Pulmonary artery endothelial cell (primary cell): ENCODE results near the gene TRPM3. TPM values are rescaled to one million over a fixed set of nuclear protein-coding genes. Genes with fewer than 3 reads are reported as not detected.

ENCODE experiments used
- DNase-seq: peaks from one replicate; pipeline ENCODE4 v3.0.0-alpha.2; 2011; ENCODE audit warnings: low read depth, low spot score
- total RNA-seq: library from RNA; depleted of rRNA; stranded (reverse); fragments of >200 nt; gene quantifications from 2 replicates; pipeline ENCODE4 v1.2.3, GENCODE V29; 2014

Gene TRPM3
- total RNA-seq, 1 donor from 2014 or later: 2.9 TPM

DNA sequence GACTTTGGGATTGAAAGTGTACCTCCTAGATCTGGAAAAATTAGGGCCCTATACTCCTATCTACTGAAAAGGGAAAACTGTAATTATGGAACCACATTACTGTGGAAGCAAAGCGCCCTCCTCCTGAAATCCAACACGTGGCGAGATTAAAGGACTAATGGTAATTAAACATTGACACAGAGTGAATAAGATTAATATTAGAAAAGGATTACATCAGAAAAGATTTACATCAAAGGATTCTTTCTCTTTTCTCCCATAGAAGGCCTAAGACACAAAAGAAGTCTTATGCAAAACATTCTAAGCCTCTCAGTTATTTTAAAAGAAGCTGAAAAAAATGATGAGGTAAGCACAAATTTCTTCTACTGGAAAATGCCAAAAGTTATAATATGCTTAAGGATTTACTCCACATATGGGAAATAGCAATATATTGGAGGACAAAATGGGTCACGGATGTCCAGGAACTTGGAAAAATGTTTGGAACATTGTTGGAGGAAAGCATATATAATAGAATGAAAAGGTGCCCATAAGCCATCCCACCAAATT lies 227.8 kb downstream of the TRPM3 start:
- DNase-seq: no peak

DNA sequence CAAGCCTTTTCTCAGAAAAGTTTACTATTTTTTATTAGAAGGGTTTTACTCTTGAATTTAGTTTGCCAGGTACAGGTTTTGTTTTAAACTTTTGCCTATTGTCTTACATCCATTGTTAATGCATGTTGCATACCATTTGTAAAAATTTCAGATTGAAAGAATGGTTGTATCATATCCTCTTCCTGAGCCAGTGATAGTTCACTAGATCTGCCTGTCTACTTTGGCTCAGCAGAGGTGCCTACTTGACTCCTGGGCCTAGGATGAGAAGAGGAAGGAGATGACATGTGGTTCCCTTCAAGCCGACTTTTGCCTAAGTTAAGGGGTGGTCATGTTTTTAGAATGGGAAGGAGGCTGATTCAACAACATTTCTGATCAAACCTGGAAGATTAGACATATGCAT lies 232.9 kb downstream of the TRPM3 start:
- no peak for DNase-seq

DNA sequence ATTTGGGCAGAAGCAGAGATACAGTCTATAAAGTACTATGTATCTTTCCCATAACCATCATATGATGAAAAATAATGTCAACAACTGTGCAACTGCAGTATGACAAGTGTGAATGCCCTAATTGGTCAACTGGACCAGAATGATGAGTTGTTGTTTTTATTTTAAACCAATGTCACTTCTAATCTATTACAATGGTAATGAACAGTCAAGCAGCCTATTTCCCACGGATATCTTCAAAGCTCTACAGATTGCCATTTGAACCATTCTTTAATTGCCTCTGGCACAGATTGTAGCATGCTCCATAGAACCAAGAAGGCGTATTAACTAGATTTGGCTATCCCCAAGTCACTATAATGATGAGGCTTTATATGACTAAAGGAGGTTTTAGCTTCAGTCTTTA lies 233.6 kb downstream of the TRPM3 start:
- DNase-seq: no peak

DNA sequence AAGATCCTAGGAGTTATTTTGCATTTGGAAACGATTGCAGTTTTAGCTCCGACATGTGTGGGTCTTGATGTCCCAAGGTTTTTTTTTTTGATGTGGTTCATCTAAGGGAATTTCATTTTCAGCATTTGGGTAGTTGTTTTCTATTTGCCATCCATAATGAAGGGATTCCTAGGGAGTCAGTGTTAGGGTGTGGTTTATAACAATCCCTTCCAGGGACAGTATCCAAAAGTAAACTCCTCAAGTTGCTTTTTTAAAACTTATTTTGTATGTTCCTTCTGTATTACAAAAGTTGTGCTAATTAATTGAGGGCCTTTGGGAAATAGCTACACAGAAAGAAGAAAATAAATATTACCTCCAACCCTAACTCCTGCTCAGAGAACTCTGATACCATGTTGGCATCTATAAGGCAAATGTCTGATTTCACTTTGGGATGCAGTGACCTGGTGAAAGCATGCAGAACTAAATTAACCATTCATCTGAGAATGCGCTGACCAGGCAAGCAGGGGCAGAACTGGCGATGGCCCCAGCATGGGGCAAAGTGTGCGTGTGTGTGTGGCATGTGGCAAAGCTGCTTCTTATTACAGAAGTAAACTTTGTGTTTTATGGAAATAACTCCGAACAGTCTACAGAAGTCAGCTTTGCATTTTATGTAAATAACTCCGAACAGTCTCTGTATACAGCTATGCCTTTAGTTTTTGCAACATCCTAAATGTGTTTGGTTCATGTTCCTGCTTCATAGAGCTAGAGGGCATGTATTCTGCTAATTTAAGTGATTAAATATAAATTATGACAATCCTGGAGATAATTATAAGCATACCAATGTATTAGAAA lies 237.2 kb downstream of the TRPM3 start:
- no peak for DNase-seq

DNA sequence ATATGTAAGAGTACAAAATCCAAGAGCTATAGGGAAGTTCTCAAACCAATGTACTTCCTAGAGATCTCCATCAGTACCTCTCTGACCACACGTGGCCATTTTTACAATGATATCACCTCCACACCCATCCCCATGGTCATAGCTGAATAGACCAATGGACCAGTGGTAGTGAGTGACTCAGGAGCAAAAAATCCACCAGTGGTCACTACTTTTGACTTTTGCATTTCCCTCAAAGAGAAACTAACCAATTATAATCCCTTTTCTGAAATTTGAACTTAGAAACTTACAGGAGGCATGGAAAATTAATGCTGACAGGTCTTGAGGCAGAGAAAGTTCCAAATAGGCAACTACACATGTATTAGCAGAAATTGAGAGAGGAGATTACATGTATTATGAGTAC lies 238.4 kb downstream of the TRPM3 start:
- no peak for DNase-seq

DNA sequence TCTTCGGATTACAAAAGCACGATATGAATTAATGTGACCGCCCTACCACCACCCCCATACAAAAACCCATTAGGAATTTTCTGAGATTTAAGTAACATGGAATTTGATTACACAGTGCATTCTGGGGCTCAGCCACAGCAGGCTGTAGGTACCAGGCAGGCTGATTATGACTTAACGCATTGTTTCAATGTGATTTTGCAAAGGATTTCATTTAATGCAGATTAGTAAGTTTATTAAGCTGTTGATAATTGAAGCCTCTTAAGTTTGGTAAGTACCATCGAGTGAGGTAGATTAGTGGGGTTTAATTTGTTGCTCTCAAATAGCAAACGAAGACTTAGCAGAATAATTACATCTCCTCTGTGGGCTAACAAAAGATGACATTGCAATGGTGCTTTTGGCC lies 240.1 kb downstream of the TRPM3 start:
- DNase-seq: no peak

DNA sequence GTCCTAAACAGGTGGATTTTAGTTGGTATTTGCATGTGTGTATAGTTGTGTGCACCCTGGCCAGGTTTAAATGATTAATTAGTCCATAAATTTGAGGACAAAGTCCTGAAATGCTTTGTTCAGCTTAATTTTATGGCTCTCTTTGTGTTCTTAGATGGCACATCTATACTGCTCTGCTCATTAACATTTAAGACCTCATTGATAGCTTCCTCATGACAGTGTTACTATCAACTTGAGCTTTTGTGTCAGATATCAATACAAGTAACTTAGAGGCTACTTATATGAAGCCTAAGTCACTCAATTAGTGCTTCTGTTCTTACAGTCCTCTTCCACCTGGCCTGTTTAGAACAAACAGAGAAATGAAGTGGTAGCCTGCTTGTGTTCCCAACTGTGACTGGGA lies 240.9 kb downstream of the TRPM3 start:
- no peak for DNase-seq

DNA sequence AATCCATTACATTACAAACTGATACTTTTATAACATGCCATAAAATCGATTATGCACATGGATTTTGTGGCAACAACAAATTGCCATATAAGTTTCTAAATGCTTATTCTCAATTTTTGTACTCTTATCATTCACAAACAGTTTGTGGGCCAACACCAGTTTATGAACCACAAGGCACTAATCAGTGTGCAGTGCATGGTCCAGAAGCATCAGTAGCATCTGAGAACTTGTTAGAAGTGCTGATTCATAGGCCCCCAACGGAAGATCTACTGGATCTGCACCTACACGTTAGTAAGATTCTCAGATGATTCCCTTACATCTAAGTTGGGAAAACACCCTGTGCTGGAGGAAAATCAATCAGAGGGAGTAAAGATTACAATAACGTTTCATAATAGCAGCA lies 242.8 kb downstream of the TRPM3 start:
- no peak for DNase-seq

DNA sequence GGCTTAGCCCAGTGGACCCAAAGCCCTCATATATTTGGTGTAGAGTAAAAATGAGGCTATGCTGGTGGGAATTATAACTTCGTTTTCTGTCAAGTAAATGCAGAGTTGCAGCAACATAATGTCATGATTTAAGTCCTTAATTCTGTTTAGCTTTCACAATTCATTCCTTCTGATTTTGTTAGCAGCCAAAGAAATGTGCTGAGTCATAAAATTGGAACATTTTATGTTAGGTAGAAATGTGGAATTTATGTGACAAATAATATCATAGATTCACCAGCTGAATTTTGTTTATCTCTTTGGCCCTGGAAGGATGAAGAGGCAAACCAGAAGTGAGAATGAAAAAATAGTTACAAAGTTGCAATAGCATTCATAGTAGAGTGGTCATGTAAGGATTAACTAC lies 247.0 kb downstream of the TRPM3 start:
- DNase-seq: no peak

DNA sequence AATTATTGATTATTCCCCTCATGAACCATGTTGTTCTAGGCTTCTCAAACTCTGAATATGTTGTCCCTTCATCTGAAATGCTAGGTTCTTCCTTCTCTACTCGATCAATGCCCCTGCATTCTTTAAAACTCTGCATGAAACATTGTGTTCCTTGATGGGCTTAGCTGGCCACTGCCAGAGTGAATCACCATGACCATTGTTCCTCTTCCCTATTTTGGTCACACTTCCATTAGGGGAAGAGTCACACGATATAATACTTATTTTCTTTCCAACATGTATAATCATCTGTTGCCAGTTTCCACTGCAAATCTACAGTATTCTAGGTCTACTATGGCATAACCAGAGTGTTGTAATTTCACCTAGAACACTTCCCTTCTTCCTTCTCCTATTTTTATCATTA lies 247.9 kb downstream of the TRPM3 start:
- no peak for DNase-seq

DNA sequence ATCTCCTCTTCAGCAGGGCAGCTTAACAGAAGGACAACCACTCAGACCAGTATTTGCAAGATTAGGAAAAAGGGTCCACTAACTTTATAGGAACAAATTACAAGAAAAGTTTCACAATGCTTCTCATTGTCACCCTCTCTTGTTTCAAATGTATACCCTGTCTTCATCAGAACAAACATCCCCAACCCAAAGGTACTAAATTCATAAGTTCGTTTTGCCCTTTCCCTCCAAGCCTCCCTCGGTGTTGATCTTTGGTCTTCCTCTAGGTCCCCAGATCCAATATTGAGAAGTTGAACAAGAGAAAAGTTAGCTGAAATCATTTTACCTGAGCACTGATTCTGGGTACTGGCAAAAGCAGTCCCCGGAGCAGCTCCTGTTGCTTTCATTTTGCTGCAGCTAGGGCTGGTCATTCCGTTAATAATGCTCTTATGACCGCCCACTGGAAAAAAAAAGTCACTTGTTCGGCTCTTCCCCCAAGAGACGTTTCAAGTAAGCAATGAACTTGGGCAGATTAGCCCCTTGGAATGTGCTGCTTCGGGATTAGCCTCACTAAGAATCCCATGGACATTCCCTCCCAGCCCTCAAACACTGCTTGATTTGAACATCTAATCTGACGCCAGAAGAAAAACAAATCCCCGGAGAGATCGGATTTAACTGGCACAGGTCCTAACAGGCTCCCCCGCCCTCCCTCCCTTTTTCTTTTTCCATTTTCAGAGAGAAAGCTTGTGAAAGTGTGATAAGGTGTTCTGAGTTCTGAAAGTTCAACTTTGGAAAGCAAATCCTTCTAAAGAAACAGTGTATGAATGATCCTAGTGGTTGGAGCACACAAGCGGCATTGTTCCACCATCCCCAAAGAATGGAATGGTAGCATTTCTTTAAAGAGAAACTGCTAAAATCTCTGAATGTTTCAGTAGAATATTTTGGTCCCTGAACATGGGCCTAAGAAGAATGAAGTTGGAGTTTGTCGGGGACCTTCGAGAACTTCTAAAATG lies 252.5 kb downstream of the TRPM3 start:
- peak; percentile 45 for DNase-seq

DNA sequence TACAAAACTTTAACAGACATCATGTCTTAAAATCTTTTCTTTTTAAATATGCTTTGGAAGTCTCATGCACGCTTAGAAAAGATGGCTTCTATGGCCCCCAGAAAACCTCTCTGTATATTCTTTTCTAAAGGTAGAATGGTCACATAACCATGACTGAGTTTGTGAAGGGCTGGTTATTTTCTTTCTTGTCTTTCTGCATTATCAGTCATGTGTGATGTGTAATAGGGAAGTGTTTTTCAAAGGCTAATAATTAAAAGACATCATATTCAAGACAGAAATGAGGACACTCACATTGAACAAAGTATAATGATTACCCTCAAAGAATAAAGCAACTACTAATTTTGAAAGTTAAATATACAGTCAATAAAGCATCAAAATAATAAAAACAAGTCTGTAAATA lies 253.4 kb downstream of the TRPM3 start:
- DNase-seq: no peak

DNA sequence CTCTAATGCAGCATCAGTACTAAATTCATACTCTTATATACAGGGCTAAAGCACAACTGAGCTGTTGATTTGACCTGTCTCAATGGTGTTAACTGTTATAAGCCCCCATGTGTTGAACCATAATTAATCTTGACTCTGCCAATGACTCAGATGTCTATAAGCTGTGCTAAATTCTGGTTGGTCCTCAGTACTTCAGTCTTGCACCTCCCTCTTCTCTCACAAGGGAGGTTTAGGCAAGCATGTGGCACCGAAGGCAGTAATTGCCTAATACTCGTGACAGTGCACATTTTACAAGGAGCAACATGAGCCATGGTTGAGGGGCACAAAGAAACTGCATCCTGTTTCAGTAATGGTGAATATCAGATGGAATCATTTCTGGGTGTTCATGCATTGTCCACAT lies 255.9 kb downstream of the TRPM3 start:
- no peak for DNase-seq

DNA sequence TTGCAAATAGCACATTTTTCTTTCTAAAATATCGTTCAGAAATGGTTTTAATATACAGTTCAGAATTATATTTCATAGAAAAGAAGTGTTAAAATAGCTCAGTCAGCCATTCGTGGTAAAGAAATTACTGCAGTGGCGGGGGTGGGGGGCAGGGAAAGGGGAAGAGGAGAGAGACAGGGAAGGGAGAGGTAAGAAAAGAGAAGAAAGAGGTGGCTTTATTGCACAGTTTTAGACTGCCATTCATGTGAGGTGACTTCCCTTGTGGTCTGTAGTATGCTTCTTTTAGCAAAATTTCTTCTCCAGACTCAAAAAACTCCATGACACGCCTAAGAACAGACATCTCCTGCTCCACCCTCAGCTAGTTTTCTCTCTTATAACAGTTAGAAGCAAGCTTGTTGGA lies 259.6 kb downstream of the TRPM3 start:
- DNase-seq: no peak

DNA sequence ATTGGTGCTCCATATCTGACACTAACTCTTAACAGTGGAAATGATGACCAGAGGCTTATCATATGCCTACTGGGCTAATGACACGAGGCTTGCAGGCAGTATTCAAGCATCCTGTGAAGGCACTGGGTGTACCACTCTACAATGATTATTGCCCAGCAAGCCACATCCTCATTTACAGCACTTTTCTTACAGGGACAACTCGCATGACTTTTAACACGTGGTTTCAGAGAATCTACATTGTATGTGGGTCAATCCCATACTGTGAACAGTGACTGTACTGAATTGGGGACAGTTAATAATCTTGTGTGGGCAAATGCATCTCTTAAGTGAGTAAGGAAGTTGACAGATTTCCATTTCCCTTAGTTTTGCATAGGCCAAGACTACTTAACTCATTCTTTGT lies 260.0 kb downstream of the TRPM3 start:
- DNase-seq: no peak

DNA sequence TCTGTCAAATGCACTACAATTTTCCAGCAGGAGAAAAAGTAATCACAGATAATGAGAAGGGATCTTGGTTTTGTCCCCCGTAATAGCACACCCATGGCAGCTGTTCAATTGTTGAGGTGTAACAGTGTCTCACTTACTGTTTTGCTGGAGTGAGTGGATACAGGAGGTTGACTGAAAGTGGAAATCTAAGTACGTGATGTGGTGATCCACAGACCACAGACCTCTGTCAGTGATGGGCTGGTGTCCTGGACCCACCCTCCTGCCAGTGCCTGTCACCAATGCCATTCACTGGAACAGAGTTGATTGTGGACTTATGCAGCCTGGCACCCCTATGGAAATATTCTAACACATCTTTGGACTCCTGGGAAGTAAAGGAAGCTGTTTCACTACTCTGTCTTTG lies 261.7 kb downstream of the TRPM3 start:
- DNase-seq: no peak

DNA sequence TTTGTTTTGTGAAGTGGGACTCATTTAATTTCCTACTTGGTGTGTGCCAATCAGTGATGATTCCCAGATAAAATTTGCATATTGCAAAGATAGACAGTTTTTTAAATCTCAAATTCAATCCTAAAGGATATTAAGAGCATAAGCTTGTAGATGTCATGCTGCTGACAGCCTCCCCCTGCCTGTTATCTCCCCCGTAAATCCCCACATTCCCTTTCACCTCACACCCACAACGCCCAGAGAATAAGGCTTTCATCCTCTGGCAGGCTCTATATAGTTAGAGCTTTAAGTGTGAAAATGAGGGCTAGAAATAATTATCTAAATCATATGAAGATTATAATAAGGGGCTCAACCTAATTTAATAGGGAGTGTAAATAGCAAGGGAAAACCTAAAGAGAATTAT lies 265.0 kb downstream of the TRPM3 start:
- DNase-seq: no peak

DNA sequence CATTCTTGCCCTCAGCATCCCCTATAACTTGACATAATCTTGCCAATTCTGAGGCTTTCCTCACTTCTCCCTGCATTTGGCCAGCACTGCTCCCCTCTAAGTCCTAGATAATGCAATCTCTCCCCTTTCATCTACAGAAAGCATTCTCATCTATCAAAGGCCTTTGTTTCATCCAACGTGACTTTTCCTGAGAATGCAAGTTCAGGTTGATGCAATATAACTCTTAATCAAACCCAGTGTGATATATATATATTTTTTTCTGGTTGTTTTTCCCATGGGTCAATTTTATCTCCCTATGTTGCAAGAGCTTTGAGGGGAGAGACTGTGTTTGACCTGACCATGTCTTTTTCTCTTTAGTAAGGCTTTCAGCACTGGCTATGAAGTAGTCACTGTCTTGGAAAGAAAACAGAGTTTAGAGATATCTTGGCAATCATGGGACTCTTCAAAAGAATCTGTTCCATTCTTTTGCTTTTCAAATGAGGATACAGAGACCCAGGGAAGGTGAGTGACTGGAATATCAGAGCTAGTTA lies 268.6 kb downstream of the TRPM3 start:
- no peak for DNase-seq

DNA sequence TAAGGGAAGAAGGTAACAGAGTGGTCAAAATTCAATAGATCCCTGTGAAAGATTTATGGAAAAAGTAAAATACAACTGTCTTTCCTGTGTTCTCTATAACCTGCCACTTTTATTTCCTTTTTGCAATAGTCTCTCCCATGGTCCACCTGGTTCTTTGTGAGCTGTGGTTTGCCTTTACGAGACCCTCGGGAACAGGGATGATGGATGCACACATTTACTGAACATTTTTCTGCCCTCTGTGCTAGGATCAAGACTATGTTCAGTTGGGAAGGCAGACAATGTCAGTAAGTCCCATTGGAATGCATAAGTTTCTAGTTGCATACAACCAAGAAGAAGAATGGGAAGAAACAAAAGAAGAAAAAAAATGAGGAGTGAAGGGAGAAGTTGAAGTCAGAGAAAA lies 281.2 kb downstream of the TRPM3 start:
- no peak for DNase-seq

DNA sequence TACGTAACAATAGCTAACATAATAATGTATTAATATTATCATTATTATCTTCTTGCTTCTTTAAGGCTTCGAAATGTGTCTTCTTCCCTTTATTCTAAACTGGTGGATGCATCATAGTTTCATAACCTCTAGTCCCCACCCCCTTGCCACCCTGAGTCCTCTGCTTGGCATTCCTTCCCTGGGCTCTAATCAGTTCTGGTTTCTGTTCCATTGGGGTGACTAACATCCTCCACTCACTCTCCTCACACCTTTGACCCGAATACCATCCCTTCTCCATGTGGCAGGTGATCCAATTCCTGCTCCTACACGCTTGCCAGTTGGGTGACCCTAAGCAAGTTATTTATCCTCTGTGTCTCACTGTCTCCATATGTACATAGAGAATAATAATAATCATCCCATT lies 286.1 kb downstream of the TRPM3 start:
- DNase-seq: no peak

DNA sequence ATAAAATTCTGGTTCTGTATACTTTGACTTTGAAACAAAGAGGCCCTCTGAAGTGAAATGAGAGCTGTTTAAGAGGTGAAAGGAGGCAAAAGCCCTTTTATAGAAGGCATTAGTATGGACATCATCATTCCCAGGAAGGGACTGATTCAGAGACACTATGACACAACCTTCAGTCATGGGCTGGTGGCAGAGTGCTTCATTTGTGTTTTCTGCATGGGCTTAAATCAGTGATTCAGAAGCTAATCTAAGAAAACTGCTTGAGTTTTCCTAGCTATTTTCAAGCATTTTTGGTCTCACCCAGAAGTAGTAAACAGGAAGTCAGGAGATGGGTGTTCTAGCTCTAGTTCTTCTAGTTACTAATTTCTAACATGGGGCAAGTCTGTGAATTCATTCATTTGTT lies 288.9 kb downstream of the TRPM3 start:
- no peak for DNase-seq

DNA sequence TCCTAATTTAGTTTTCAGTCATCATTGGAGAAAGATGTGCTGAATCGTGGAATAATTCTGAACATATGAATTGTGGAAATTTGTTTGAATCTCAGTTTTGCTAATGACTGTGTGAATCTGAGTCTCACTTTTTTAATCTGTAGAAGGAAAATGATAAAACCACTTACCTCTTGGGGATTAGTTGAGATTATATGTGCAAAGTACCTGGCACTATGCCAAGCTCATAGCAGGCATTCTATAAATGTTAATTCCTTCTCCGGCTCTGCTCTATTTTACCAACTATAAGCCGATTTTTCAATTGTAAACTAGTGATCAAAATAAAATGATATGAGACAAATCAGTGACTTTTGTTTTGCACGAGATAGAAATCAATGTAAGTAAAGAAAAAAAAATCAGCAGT lies 290.8 kb downstream of the TRPM3 start:
- DNase-seq: no peak
